Regular cardiac myocyte (primary cell): Measurements from ENCODE around the gene GALC. TPM values are rescaled to one million over a fixed set of nuclear protein-coding genes. Genes with fewer than 3 reads are reported as not detected.

Experiments used
- total RNA-seq: library from RNA; depleted of rRNA; stranded (reverse); fragments of >200 nt; gene quantifications from 2 replicates; pipeline ENCODE4 v1.2.3, GENCODE V29; 2014

Gene GALC
- total RNA-seq, result 12.8 and 31.6 TPM in 2 replicates

GRCh38 chr14:87992718-87993628, at the start of gene GALC:
TSS of gene GALC (minus strand) at chr14:87993182. CDS start at chr14:87993164, 18 bp downstream.

GRCh38 chr14:88005050-88005481, 12.1 kb upstream of the GALC start, which contains the start of gene GPR65:
TSS of gene GPR65 (plus strand) at chr14:88005135. CDS start at chr14:88010848, 5,713 bp downstream.

Other genes with a start within 250 kb of the GALC start
- gene GPR65, start 12.0 kb upstream of the GALC start, total RNA-seq, result 0.19 and 0.28 TPM in 2 replicates